HEK293 (cell line): ENCODE results near the gene NKX1-1.
"Not testable (repeated sequence)": the region's sequence is repeated elsewhere in the genome, so short reads cannot be mapped to it uniquely, and the experiment has no call there.

Experiments
- CTCF ChIA-PET: fragments of 350-600 bp; formaldehyde crosslinking; extraction: SDS; loops from one replicate; lab custom pipeline; 2021; ENCODE audit warnings: antibody characterized with exemption; lab: Yijun Ruan, JAX
- POLR2A ChIA-PET: fragments of 300-600 bp; formaldehyde crosslinking; extraction: SDS; loops from one replicate; lab custom pipeline; 2020; ENCODE audit warnings: antibody characterized with exemption, inconsistent platforms; lab: Yijun Ruan, JAX
- H3K27ac ChIP-seq: fragments of 200-500 bp; sonication (Bioruptor generic); 2 replicates; pipeline ENCODE4 v1.5.1; 2014; ENCODE audit warnings: low read depth, low read length, control low read depth, inconsistent platforms; ENCODE audit errors: extremely low read depth
- H3K36me3 ChIP-seq, 2 experiments: fragments of 200-500 bp in 1 of 2; sonication (Bioruptor generic) in 1 of 2; 1 replicate in 1 of 2; 2 replicates in 1 of 2; pipeline ENCODE4 v1.5.1; 2014 to 2017; ENCODE audit warnings: inconsistent platforms in 2 of 2, low read length in 2 of 2; ENCODE audit not compliant: control insufficient read depth in 2 of 2, insufficient read depth in 1 of 2
- H3K4me1 ChIP-seq: fragments of 200-500 bp; sonication (Bioruptor generic); 2 replicates; pipeline ENCODE4 v1.5.1; 2014; ENCODE audit warnings: mild to moderate bottlenecking, low read length, inconsistent platforms; ENCODE audit not compliant: control insufficient read depth, insufficient read depth
- H3K4me3 ChIP-seq: 2 replicates; pipeline ENCODE4 v1.5.1; 2011; ENCODE audit warnings: low read depth, mild to moderate bottlenecking, control low read depth, low read length, moderate library complexity
- H3K9me3 ChIP-seq: fragments of 200-500 bp; sonication (Bioruptor generic); 2 replicates; pipeline ENCODE4 v1.5.1; 2014; ENCODE audit warnings: low read depth, low read length, inconsistent platforms; ENCODE audit not compliant: control insufficient read depth, insufficient read depth
- AEBP2 ChIP-seq: fragments of 450-650 bp; formaldehyde crosslinking; IDR thresholded peaks from 2 replicates; pipeline ENCODE4 v1.5.1; 2016; ENCODE audit warnings: missing biosample characterization, missing genetic modification characterization, borderline replicate concordance
- BCL11A ChIP-seq: fragments of 450-650 bp; formaldehyde crosslinking; IDR thresholded peaks from 2 replicates; pipeline ENCODE4 v1.5.1; 2016; ENCODE audit warnings: low read depth, missing biosample characterization, missing genetic modification characterization
- GLIS2 ChIP-seq: fragments of 450-650 bp; formaldehyde crosslinking; IDR thresholded peaks from 2 replicates; pipeline ENCODE4 v1.5.1; 2016; ENCODE audit warnings: missing biosample characterization, missing genetic modification characterization
- REPIN1 ChIP-seq: fragments of 450-650 bp; formaldehyde crosslinking; IDR thresholded peaks from 2 replicates; pipeline ENCODE4 v1.5.1; 2017; ENCODE audit warnings: missing biosample characterization, missing genetic modification characterization, low read depth
- SCRT1 ChIP-seq: fragments of 450-650 bp; formaldehyde crosslinking; IDR thresholded peaks from 2 replicates; pipeline ENCODE4 v1.5.1; 2016; ENCODE audit warnings: missing biosample characterization, missing genetic modification characterization, borderline replicate concordance
- TCF7L2 ChIP-seq: IDR thresholded peaks from 2 replicates; pipeline ENCODE4 v1.6.1; 2011; ENCODE audit warnings: low read depth, mild to moderate bottlenecking, inconsistent platforms, low read length, moderate library complexity, borderline replicate concordance
- ZNF184 ChIP-seq: fragments of 450-650 bp; IDR thresholded peaks from 2 replicates; pipeline ENCODE4 v1.5.1; 2018; ENCODE audit warnings: missing biosample characterization, mild to moderate bottlenecking, missing genetic modification characterization
- ZNF23 ChIP-seq: fragments of 450-650 bp; formaldehyde crosslinking; IDR thresholded peaks from 2 replicates; pipeline ENCODE4 v1.5.1; 2016; ENCODE audit warnings: missing biosample characterization, missing genetic modification characterization, borderline replicate concordance
- ZNF354C ChIP-seq: fragments of 450-650 bp; formaldehyde crosslinking; IDR thresholded peaks from 2 replicates; pipeline ENCODE4 v1.5.1; 2016; ENCODE audit warnings: missing biosample characterization, missing genetic modification characterization, low read depth, borderline replicate concordance
- ZNF362 ChIP-seq: fragments of 450-650 bp; formaldehyde crosslinking; IDR thresholded peaks from 2 replicates; pipeline ENCODE4 v1.5.1; 2016; ENCODE audit warnings: missing biosample characterization, missing genetic modification characterization
- ZNF391 ChIP-seq: fragments of 450-650 bp; formaldehyde crosslinking; IDR thresholded peaks from 2 replicates; pipeline ENCODE4 v1.5.1; 2016; ENCODE audit warnings: low read depth, missing biosample characterization, missing genetic modification characterization, borderline replicate concordance
- ZNF404 ChIP-seq: fragments of 450-650 bp; formaldehyde crosslinking; IDR thresholded peaks from 2 replicates; pipeline ENCODE4 v1.5.1; 2017; ENCODE audit warnings: missing biosample characterization, missing genetic modification characterization
- ZNF596 ChIP-seq: fragments of 450-650 bp; IDR thresholded peaks from 2 replicates; pipeline ENCODE4 v1.5.0; 2018; ENCODE audit warnings: missing biosample characterization, mild to moderate bottlenecking, missing genetic modification characterization, moderate library complexity
- ZNF701 ChIP-seq: fragments of 450-650 bp; formaldehyde crosslinking; IDR thresholded peaks from 2 replicates; pipeline ENCODE4 v1.5.1; 2016; ENCODE audit warnings: missing biosample characterization, missing genetic modification characterization
- ZNF768 ChIP-seq: fragments of 450-650 bp; formaldehyde crosslinking; IDR thresholded peaks from 2 replicates; pipeline ENCODE4 v1.5.1; 2018; ENCODE audit warnings: missing biosample characterization, mild to moderate bottlenecking, missing genetic modification characterization
- ZNF791 ChIP-seq: fragments of 450-650 bp; formaldehyde crosslinking; IDR thresholded peaks from 2 replicates; pipeline ENCODE4 v1.5.1; 2016; ENCODE audit warnings: missing biosample characterization, missing genetic modification characterization
- ZNF792 ChIP-seq: fragments of 450-650 bp; formaldehyde crosslinking; IDR thresholded peaks from 2 replicates; pipeline ENCODE4 v1.5.1; 2016; ENCODE audit warnings: missing biosample characterization, missing genetic modification characterization

NKX1-1 gene

GRCh38 chr4:1446502-1447386, 40.5 kb upstream of the NKX1-1 start (continued):
- TF ChIP-seq REPIN1 (tag by site-specific recombination) (no peak), ZNF391 (tag by site-specific recombination) (no peak), ZNF768 (tag by site-specific recombination) (no peak), ZNF23 (tag by site-specific recombination) (no peak), ZNF184 (tag by site-specific recombination) (no peak), AEBP2 (tag by site-specific recombination) (no peak), ZNF701 (tag by site-specific recombination) (no peak)

- H3K27ac ChIP-seq: no peak overlapping the region
- H3K36me3 ChIP-seq: no peaks in the 10 kb centered on the region
- H3K4me3 ChIP-seq: no peak overlapping the region
- TF ChIP-seq ZNF362: no peak
- TF ChIP-seq SCRT1: no peak
- no peak for TF ChIP-seq ZNF792 (tag by site-specific recombination)
- TF ChIP-seq ZNF791 (tag by site-specific recombination): no peak
- no peak for TF ChIP-seq BCL11A (tag by site-specific recombination)
- no peak for TF ChIP-seq ZNF354C (tag by site-specific recombination)
- TF ChIP-seq TCF7L2: no peak
- no peak for TF ChIP-seq GLIS2 (tag by site-specific recombination)
- no peak for TF ChIP-seq ZNF596
- TF ChIP-seq ZNF404 (tag by site-specific recombination): no peak
- no peaks in the 10 kb centered on the region for H3K4me1 ChIP-seq
- no peaks in the 10 kb centered on the region for H3K9me3 ChIP-seq
- ChIA-PET CTCF (no interaction called here), POLR2A (no interaction called here)
Measured at GRCh38 chr4:1445716-1446445, 39.6 kb upstream of the NKX1-1 start.

- H3K9me3 ChIP-seq, H3K27ac ChIP-seq, H3K36me3 ChIP-seq, CTCF ChIA-PET, H3K4me3 ChIP-seq, H3K4me1 ChIP-seq, POLR2A ChIA-PET: not testable (repeated sequence)
Measured at GRCh38 chr4:1443688-1444172, 37.5 kb upstream of the NKX1-1 start.
